SK-N-SH (cell line): ENCODE data around the gene CA4. TPM values are rescaled to one million over a fixed set of nuclear protein-coding genes. Genes with fewer than 3 reads are reported as not detected.

ENCODE experiments used
- CTCF ChIA-PET: fragments of 300-600, 350-600 bp; formaldehyde crosslinking; extraction: SDS; loops from one replicate; lab custom pipeline; 2021; lab: Yijun Ruan, JAX
- POLR2A ChIA-PET: fragments of 350-600 bp; sonication (Branson Sonifier 250); formaldehyde crosslinking; extraction: SDS; loops from one replicate; lab custom pipeline; 2020; ENCODE audit warnings: antibody characterized with exemption, inconsistent platforms; lab: Yijun Ruan, JAX
- DNase-seq: peaks from one replicate; pipeline ENCODE4 v3.0.0; 2012
- H2AFZ ChIP-seq: fragments of 200-600 bp; sonication (generic); 2 replicates; pipeline ENCODE4 v1.8.1; 2016; ENCODE audit warnings: antibody characterized with exemption, mild to moderate bottlenecking, low read depth
- H3F3A ChIP-seq: fragments of 200-600 bp; sonication (generic); replicated peaks from 2 replicates; pipeline ENCODE3; 2016; ENCODE audit warnings: antibody characterized with exemption, mild to moderate bottlenecking; ENCODE audit not compliant: insufficient read depth
- H3K27ac ChIP-seq, 2 experiments: fragments of 200-500 bp in 1 of 2; fragments of 200-600 bp in 1 of 2; sonication (Bioruptor generic) in 1 of 2; sonication (generic), shearing (Covaris generic) in 1 of 2; 2 replicates each; pipeline versions ENCODE4 v1.5.1 to v1.6.1; 2014 to 2016; ENCODE audit warnings: low read depth in 2 of 2, inconsistent platforms in 1 of 2, low read length in 1 of 2, mild to moderate bottlenecking in 1 of 2, mixed read lengths in 1 of 2
- H3K27me3 ChIP-seq: fragments of 200-600 bp; sonication (generic), shearing (Covaris generic); 2 replicates; pipeline ENCODE4 v1.6.1; 2016; ENCODE audit warnings: mixed run types; ENCODE audit not compliant: insufficient read depth
- H3K36me3 ChIP-seq, 2 experiments: fragments of 200-500 bp in 1 of 2; fragments of 200-600 bp in 1 of 2; sonication (Bioruptor generic) in 1 of 2; sonication (generic) in 1 of 2; replicated peaks in 1 of 2; 2 replicates each; pipeline versions ENCODE3 to v1.5.1; 2014 to 2016; ENCODE audit warnings: low read length in 1 of 2, mild to moderate bottlenecking in 1 of 2; ENCODE audit not compliant: insufficient read depth in 2 of 2, control insufficient read depth in 1 of 2
- H3K4me1 ChIP-seq, 2 experiments: fragments of 200-500 bp in 1 of 2; fragments of 200-600 bp in 1 of 2; sonication (Bioruptor generic) in 1 of 2; sonication (generic), shearing (Covaris generic) in 1 of 2; 2 replicates each; pipeline versions ENCODE4 v1.5.1 to v1.6.1; 2014 to 2016; ENCODE audit warnings: low read depth in 1 of 2, low read length in 1 of 2, mixed run types in 1 of 2; ENCODE audit not compliant: insufficient read depth in 2 of 2, control insufficient read depth in 1 of 2
- H3K4me2 ChIP-seq: fragments of 200-600 bp; sonication (generic), shearing (Covaris generic); 2 replicates; pipeline ENCODE4 v1.6.1; 2017; ENCODE audit warnings: mixed run types
- H3K4me3 ChIP-seq, 2 experiments: fragments of 200-500 bp in 1 of 2; fragments of 200-600 bp in 1 of 2; sonication (Bioruptor generic) in 1 of 2; sonication (generic), shearing (Covaris generic) in 1 of 2; 2 replicates each; pipeline versions ENCODE4 v1.5.1 to v1.8.1; 2014 to 2016; ENCODE audit warnings: low read depth in 2 of 2, inconsistent platforms in 1 of 2, low read length in 1 of 2, mild to moderate bottlenecking in 1 of 2, mixed read lengths in 1 of 2, moderate library complexity in 1 of 2
- H3K79me2 ChIP-seq: fragments of 200-600 bp; sonication (generic); 2 replicates; pipeline ENCODE4 v1.8.1; 2017; ENCODE audit warnings: mild to moderate bottlenecking; ENCODE audit not compliant: insufficient read depth
- H3K9ac ChIP-seq: fragments of 200-600 bp; sonication (generic); 2 replicates; pipeline ENCODE4 v1.6.1; 2017; ENCODE audit warnings: mixed run types
- H3K9me2 ChIP-seq: fragments of 200-600 bp; sonication (generic); 2 replicates; pipeline ENCODE4 v1.6.1; 2017; ENCODE audit warnings: mixed run types
- H3K9me3 ChIP-seq: fragments of 200-600 bp; sonication (generic); 2 replicates; pipeline ENCODE4 v1.6.1; 2017; ENCODE audit warnings: mixed run types, mild to moderate bottlenecking, moderate library complexity
- H4K20me1 ChIP-seq: fragments of 200-600 bp; sonication (generic); 2 replicates; pipeline ENCODE4 v1.6.1; 2017; ENCODE audit warnings: mild to moderate bottlenecking, mixed run types; ENCODE audit not compliant: insufficient read depth
- CHD2 ChIP-seq: fragments of 150-350 bp; IDR thresholded peaks from 2 replicates; pipeline ENCODE4 v1.6.1; 2018; ENCODE audit warnings: low read length; ENCODE audit not compliant: partially characterized antibody
- EP300 ChIP-seq, 2 experiments: IDR thresholded peaks; 2 replicates each; pipeline versions ENCODE4 v1.4.0 to v1.6.1; 2012; ENCODE audit warnings: borderline replicate concordance in 1 of 2, low read depth in 1 of 2, low read length in 1 of 2
- FOSL2 ChIP-seq: IDR thresholded peaks from 2 replicates; pipeline ENCODE4 v1.4.0; 2012; ENCODE audit warnings: low read depth, mild to moderate bottlenecking, moderate library complexity, borderline replicate concordance
- GABPA ChIP-seq: IDR thresholded peaks from 2 replicates; pipeline ENCODE4 v1.4.0; 2012; ENCODE audit warnings: low read depth, mild to moderate bottlenecking
- GATA2 ChIP-seq: sonication (generic); formaldehyde crosslinking; IDR thresholded peaks from 2 replicates; pipeline ENCODE4 v1.5.0; 2020; ENCODE audit warnings: mild to moderate bottlenecking, missing genetic modification reagents
- NFIC ChIP-seq: IDR thresholded peaks from 2 replicates; pipeline ENCODE4 v1.4.0; 2012; ENCODE audit warnings: borderline replicate concordance
- POLR2AphosphoS5 ChIP-seq: IDR thresholded peaks from 2 replicates; pipeline ENCODE4 v1.6.1; 2012; ENCODE audit warnings: low read depth, low read length
- RCOR1 ChIP-seq: fragments of 150-350 bp; IDR thresholded peaks from 2 replicates; pipeline ENCODE4 v1.6.1; 2017; ENCODE audit warnings: antibody characterized with exemption, low read length
- RXRA ChIP-seq: IDR thresholded peaks from 2 replicates; pipeline ENCODE4 v1.4.0; 2012; ENCODE audit warnings: low read depth, mild to moderate bottlenecking, borderline replicate concordance
- SIN3A ChIP-seq: IDR thresholded peaks from 2 replicates; pipeline ENCODE4 v1.6.1; 2012; ENCODE audit warnings: low read depth, mild to moderate bottlenecking, low read length, moderate library complexity, borderline replicate concordance
- TCF12 ChIP-seq: IDR thresholded peaks from 2 replicates; pipeline ENCODE4 v1.4.0; 2012
- TEAD4 ChIP-seq: IDR thresholded peaks from 2 replicates; pipeline ENCODE4 v1.4.0; 2012; ENCODE audit warnings: mild to moderate bottlenecking, borderline replicate concordance; ENCODE audit not compliant: insufficient read depth
- WGBS: methylation state at CpG from one replicate; pipeline ENCODE4 v1.1.6; 2017; ENCODE audit warnings: low lambda C conversion rate; 5-methylcytosine and 5-hydroxymethylcytosine counted together
- polyA plus RNA-seq, 3 experiments: library from polyadenylated mRNA; depleted of rRNA; stranded (reverse); fragments of >200 nt; gene quantifications; 2 replicates each; pipeline ENCODE4 v1.2.3, GENCODE V29; 2012
- TF ChIP-seq, protein P1 (sequence below): fragments of 200-600 bp; sonication (generic); IDR thresholded peaks from 2 replicates; pipeline ENCODE4 v1.6.1; 2017; ENCODE audit warnings: antibody characterized with exemption, mild to moderate bottlenecking, moderate library complexity
- TF ChIP-seq, protein P2 (sequence below): fragments of 150-350 bp; IDR thresholded peaks from 2 replicates; pipeline ENCODE4 v1.6.1; 2017; ENCODE audit warnings: antibody characterized with exemption, low read length, low read depth, borderline replicate concordance
- TF ChIP-seq, protein P3 (sequence below): IDR thresholded peaks from 2 replicates; pipeline ENCODE4 v1.4.0; 2012; ENCODE audit warnings: low read depth
- TF ChIP-seq, protein P4 (sequence below): IDR thresholded peaks from 2 replicates; pipeline ENCODE4 v1.4.0; 2012; ENCODE audit warnings: low read depth, borderline replicate concordance
- TF ChIP-seq, protein P5 (sequence below): fragments of 150-350 bp; IDR thresholded peaks from 2 replicates; pipeline ENCODE4 v1.6.1; 2016; ENCODE audit warnings: mild to moderate bottlenecking, low read depth, low read length

The CA4 gene
- polyA plus RNA-seq, 1 of the 3 experiments (the other 2 are of a cell fraction), result 0.21 TPM

DNA sequence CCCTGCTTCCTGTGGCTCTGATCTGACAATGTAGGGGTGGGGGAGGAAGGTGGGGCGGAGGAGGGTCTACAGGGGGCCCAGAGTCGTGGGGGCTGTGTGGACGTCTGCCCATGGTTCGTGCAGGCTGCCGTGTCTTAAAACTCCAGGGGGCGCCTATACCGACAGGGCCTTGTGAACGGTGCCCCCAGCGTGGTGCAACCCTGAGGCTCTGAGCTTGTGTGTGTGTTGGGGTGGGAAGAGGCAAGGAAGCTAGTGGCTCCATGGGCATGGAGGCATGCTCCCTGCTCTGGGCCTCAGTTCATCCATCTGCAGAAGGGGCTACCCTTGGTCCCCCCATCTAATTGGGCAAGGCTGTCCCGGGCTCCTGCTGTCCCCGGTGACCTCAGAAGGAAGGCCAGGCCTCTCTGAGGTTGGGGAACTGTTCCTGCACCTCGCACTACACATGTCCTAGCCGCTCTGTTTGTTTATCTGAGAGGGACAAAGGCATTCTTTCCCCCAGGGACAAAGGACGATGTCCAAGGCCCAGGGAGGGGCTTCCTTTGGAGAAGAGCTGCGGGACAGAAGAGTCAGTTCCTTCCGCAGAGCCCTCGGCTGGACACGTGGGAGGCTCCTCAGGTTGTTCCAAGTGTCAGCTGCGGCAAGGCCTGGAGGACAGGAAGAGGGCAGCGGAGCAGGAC lies 13.5 kb downstream of the CA4 start:
- POLR2A ChIA-PET, result no interaction called here
- Histone ChIP-seq H3K9me3 (no peaks in the 10 kb centered on the region), H3K9ac (no peak overlapping the region), H2AFZ (no peak overlapping the region), H3K27ac (no peak overlapping the region), H3K4me2 (no peak overlapping the region), H3K4me3 (no peak overlapping the region), H3K79me2 (no peaks in the 10 kb centered on the region), H3K36me3 (no peaks in the 10 kb centered on the region), H3F3A (no peaks in the 10 kb centered on the region), H3K27me3 (no peaks in the 10 kb centered on the region), H3K4me1 (peaks cover 0 to 6% of the 10 kb centered on the region in 2 experiments; a peak in 1 of 4 replicates), H4K20me1 (no peaks in the 10 kb centered on the region), H3K9me2 (no peaks in the 10 kb centered on the region)
- DNase-seq, result peak; percentile 43
- TF ChIP-seq, protein P1, sequence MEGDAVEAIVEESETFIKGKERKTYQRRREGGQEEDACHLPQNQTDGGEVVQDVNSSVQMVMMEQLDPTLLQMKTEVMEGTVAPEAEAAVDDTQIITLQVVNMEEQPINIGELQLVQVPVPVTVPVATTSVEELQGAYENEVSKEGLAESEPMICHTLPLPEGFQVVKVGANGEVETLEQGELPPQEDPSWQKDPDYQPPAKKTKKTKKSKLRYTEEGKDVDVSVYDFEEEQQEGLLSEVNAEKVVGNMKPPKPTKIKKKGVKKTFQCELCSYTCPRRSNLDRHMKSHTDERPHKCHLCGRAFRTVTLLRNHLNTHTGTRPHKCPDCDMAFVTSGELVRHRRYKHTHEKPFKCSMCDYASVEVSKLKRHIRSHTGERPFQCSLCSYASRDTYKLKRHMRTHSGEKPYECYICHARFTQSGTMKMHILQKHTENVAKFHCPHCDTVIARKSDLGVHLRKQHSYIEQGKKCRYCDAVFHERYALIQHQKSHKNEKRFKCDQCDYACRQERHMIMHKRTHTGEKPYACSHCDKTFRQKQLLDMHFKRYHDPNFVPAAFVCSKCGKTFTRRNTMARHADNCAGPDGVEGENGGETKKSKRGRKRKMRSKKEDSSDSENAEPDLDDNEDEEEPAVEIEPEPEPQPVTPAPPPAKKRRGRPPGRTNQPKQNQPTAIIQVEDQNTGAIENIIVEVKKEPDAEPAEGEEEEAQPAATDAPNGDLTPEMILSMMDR, result 0 out of 2 replicates have a peak, but pooled peaks have one; percentile 15
- TF ChIP-seq RXRA (no peak), FOSL2 (no peak), CHD2 (no peak), POLR2AphosphoS5 (no peak)
- CTCF ChIA-PET, result interaction anchor here (1.0 kb wide), 1 partner anchor 22 kb away, joined by 3 read pairs; no protein-coding TSS in a partner anchor
- WGBS, result 87% methylated on average over 20 of the region's 20 CpGs

DNA sequence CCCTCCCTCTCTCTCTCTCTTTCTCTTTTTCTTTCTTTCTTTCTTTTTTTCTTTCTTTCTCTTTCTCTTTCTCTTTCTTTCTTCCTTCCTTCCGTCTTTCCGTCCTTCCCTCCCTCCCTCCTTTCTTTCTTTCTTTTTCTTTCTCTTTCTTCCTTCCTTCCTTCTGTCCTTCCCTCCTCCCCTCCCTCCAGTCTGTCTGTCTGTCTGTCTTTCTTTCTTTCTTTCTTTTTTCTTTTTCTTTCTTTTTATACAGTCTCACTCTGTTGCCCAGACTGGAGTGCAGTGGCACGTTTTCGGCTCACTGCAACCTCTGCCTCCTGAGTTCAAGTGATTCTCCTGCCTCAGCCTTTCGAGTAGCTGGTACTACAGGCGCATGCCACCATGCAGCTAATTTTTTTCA lies 14.4 kb downstream of the CA4 start:
- no peak for DNase-seq
- CTCF ChIA-PET, result no interaction called here
- H3F3A ChIP-seq, result no peaks in the 10 kb centered on the region
- TF ChIP-seq TEAD4 (no peak), SIN3A (no peak), RCOR1 (no peak), EP300 (IDR thresholded peaks at IDR 0.05; ENCODE audit: borderline replicate concordance in 1 of 2, low read depth in 1 of 2, low read length in 1 of 2) (no peak), NFIC (no peak), CHD2 (no peak), GATA2 (CRISPR knock-in tag) (no peak), POLR2AphosphoS5 (no peak), FOSL2 (no peak), GABPA (no peak), TCF12 (no peak)
- TF ChIP-seq, protein P1, result no peak
- TF ChIP-seq, protein P2, sequence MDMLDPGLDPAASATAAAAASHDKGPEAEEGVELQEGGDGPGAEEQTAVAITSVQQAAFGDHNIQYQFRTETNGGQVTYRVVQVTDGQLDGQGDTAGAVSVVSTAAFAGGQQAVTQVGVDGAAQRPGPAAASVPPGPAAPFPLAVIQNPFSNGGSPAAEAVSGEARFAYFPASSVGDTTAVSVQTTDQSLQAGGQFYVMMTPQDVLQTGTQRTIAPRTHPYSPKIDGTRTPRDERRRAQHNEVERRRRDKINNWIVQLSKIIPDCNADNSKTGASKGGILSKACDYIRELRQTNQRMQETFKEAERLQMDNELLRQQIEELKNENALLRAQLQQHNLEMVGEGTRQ, result no peak
- TF ChIP-seq, protein P3, sequence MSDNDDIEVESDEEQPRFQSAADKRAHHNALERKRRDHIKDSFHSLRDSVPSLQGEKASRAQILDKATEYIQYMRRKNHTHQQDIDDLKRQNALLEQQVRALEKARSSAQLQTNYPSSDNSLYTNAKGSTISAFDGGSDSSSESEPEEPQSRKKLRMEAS, result no peak
- TF ChIP-seq, protein P4, sequence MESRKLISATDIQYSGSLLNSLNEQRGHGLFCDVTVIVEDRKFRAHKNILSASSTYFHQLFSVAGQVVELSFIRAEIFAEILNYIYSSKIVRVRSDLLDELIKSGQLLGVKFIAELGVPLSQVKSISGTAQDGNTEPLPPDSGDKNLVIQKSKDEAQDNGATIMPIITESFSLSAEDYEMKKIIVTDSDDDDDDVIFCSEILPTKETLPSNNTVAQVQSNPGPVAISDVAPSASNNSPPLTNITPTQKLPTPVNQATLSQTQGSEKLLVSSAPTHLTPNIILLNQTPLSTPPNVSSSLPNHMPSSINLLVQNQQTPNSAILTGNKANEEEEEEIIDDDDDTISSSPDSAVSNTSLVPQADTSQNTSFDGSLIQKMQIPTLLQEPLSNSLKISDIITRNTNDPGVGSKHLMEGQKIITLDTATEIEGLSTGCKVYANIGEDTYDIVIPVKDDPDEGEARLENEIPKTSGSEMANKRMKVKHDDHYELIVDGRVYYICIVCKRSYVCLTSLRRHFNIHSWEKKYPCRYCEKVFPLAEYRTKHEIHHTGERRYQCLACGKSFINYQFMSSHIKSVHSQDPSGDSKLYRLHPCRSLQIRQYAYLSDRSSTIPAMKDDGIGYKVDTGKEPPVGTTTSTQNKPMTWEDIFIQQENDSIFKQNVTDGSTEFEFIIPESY, result no peak
- TF ChIP-seq, protein P5, sequence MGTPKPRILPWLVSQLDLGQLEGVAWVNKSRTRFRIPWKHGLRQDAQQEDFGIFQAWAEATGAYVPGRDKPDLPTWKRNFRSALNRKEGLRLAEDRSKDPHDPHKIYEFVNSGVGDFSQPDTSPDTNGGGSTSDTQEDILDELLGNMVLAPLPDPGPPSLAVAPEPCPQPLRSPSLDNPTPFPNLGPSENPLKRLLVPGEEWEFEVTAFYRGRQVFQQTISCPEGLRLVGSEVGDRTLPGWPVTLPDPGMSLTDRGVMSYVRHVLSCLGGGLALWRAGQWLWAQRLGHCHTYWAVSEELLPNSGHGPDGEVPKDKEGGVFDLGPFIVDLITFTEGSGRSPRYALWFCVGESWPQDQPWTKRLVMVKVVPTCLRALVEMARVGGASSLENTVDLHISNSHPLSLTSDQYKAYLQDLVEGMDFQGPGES, result no peak

More for the DNA sequence above, 14.4 kb downstream of the CA4 start:
- WGBS, result 92% methylated on average over 6 of the region's 6 CpGs
- peaks cover 0 to 6% of the 10 kb centered on the region in 2 experiments; a peak in 1 of 4 replicates for H3K4me1 ChIP-seq
- no peaks in the 10 kb centered on the region for H3K27me3 ChIP-seq
- no peaks in the 10 kb centered on the region for H4K20me1 ChIP-seq
- no peak overlapping the region for H3K9ac ChIP-seq
- POLR2A ChIA-PET, result no interaction called here
- no peaks in the 10 kb centered on the region for H3K9me2 ChIP-seq
- no peak overlapping the region for H3K4me2 ChIP-seq
- H3K4me3 ChIP-seq, result no peak overlapping the region
- H3K36me3 ChIP-seq, result no peaks in the 10 kb centered on the region
- no peak overlapping the region for H2AFZ ChIP-seq
- no peaks in the 10 kb centered on the region for H3K79me2 ChIP-seq
- H3K27ac ChIP-seq, result no peak overlapping the region
- H3K9me3 ChIP-seq, result no peaks in the 10 kb centered on the region
